Natural killer cell (primary cell): ENCODE results near the gene TMEM94. TPM values are rescaled to one million over a fixed set of nuclear protein-coding genes. Genes with fewer than 3 reads are reported as not detected.

ENCODE experiments used
- ATAC-seq, 3 donors: fragments of 150-1000 bp in 2 of 3; fragments of 200-7000 bp in 1 of 3; cut with Tn5 transposase; 1 replicate in 1 of 3; 2 replicates in 2 of 3; pipeline ENCODE4 v1.10.0; 2021; ENCODE audit warnings: mild to moderate bottlenecking in 2 of 3, moderate library complexity in 2 of 3
- DNase-seq, 2 donors: peaks; one replicate each; pipeline versions ENCODE4 v3.0.0 to v3.0.0-alpha.2; 2013 to 2021; ENCODE audit warnings: mixed read lengths in 1 of 2
- H3K27ac ChIP-seq: one replicate; pipeline ENCODE4 v1.5.1; 2013; ENCODE audit warnings: mild to moderate bottlenecking, low read length
- H3K27me3 ChIP-seq: one replicate; pipeline ENCODE4 v1.6.1; 2013; ENCODE audit warnings: low read length; ENCODE audit not compliant: control insufficient read depth, insufficient read depth
- H3K36me3 ChIP-seq: one replicate; pipeline ENCODE4 v1.6.1; 2013; ENCODE audit warnings: low read length; ENCODE audit not compliant: control insufficient read depth, insufficient read depth
- H3K4me1 ChIP-seq: one replicate; pipeline ENCODE4 v1.6.1; 2013; ENCODE audit warnings: low read length; ENCODE audit not compliant: control insufficient read depth, insufficient read depth
- H3K4me3 ChIP-seq: one replicate; pipeline ENCODE4 v1.5.1; 2013; ENCODE audit warnings: low read length
- H3K9me3 ChIP-seq: one replicate; pipeline ENCODE4 v1.6.1; 2013; ENCODE audit warnings: low read length; ENCODE audit not compliant: control insufficient read depth, insufficient read depth
- H3K27ac Mint-ChIP-seq, 2 donors: one replicate each; pipeline ENCODE4 v1.8.0; 2022; ENCODE audit warnings: mild to moderate bottlenecking in 2 of 2, mixed read lengths in 2 of 2, moderate library complexity in 1 of 2
- H3K27me3 Mint-ChIP-seq, 2 donors: one replicate each; pipeline ENCODE4 v1.8.0; 2022; ENCODE audit warnings: low read depth in 2 of 2, mixed read lengths in 2 of 2
- H3K36me3 Mint-ChIP-seq: one replicate; pipeline ENCODE4 v1.8.0; 2022; ENCODE audit warnings: mixed read lengths
- H3K4me1 Mint-ChIP-seq, 2 donors: one replicate each; pipeline ENCODE4 v1.8.0; 2022; ENCODE audit warnings: mixed read lengths in 2 of 2
- H3K4me3 Mint-ChIP-seq: one replicate; pipeline ENCODE4 v1.8.0; 2022; ENCODE audit warnings: mild to moderate bottlenecking, moderate library complexity, mixed read lengths
- H3K9me3 Mint-ChIP-seq, 2 donors: one replicate each; pipeline ENCODE4 v1.8.0; 2022; ENCODE audit warnings: mixed read lengths in 2 of 2
- WGBS: methylation state at CpG from one replicate; pipeline ENCODE4 v1.1.7; 2013; ENCODE audit warnings: missing lambda C conversion rate; ENCODE audit not compliant: insufficient coverage; 5-methylcytosine and 5-hydroxymethylcytosine counted together
- intact Hi-C: fragments of 100-400 bp; cut with micrococcal nuclease; formaldehyde crosslinking; loops from one replicate; pipeline ENCODE4 v1.14.2; 2022
- total RNA-seq, 4 donors: library from RNA; stranded (reverse); fragments of 120-200 nt in 1 of 4; gene quantifications; one replicate each; pipeline versions ENCODE4 v1.2.3 to v1.2.4, GENCODE V29; 2013 to 2022
- TF ChIP-seq, protein P1 (sequence below): fragments of 200-600 bp; IDR thresholded peaks from one replicate; pipeline ENCODE4 v1.8.0; 2022; ENCODE audit warnings: antibody characterized with exemption

The TMEM94 gene
- total RNA-seq, 3 donors from 2014 or later (not counting 1 experiment from before 2014, with no cell fraction given) = 84.4 to 142 (median 104) TPM

DNA sequence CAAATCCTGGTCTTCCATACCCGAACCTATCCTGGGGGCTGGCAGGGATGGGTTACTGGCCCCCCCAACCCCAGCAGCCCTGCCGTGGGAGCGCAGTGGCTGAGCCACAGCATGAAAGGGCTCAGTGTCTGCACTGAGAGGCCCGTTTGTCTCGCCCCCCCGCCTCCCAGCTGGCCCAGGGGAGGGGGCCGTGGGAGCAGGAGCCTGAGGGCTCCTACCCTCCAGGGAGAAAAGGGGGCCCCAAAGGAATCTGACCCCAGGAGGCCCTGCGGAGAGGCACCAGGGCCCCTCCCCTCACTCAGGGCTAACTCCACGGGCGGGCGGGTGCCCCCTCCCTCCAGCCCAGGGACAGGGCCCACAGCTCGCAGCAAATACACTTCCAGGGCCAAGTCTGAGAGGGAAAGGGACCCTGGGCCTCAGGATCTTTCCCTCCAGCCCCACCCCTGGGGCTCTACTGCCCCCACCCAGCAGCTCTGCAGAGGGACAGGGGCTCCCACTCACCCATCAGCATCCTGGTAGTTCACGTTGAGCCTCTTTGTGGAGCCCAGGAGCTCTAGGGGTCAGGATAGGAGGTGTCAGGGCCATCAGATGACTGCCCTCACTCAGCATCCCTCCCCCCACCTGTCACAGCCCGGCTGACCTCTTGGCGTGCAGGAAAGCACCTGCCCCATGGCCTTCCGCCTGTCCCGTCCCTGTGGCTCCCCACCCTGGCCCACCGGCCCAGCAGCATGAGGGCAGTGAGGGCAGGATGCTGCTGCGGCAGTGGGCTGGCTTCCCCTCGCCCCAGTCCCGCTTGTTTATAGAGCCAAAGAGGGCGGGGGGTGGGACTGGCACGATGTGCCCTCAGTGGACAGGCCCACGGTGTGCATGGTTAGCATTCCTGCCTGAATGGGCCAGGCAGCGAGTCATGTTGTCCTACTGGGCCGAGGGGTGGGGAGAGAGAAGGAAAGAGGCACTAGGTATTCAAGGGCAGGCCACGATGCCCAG is 51.6 kb downstream of the TMEM94 start:
- H3K4me1 Mint-ChIP-seq = peaks cover 0 to 9% of the 10 kb centered on the region in 2 donors
- intact Hi-C loops = no loop called here
- H3K27ac ChIP-seq = no peak overlapping the region
- H3K36me3 ChIP-seq = no peaks in the 10 kb centered on the region
- no peaks in the 10 kb centered on the region for H3K9me3 Mint-ChIP-seq
- TF ChIP-seq, protein P1, sequence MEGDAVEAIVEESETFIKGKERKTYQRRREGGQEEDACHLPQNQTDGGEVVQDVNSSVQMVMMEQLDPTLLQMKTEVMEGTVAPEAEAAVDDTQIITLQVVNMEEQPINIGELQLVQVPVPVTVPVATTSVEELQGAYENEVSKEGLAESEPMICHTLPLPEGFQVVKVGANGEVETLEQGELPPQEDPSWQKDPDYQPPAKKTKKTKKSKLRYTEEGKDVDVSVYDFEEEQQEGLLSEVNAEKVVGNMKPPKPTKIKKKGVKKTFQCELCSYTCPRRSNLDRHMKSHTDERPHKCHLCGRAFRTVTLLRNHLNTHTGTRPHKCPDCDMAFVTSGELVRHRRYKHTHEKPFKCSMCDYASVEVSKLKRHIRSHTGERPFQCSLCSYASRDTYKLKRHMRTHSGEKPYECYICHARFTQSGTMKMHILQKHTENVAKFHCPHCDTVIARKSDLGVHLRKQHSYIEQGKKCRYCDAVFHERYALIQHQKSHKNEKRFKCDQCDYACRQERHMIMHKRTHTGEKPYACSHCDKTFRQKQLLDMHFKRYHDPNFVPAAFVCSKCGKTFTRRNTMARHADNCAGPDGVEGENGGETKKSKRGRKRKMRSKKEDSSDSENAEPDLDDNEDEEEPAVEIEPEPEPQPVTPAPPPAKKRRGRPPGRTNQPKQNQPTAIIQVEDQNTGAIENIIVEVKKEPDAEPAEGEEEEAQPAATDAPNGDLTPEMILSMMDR = no peak
- no peaks in the 10 kb centered on the region for H3K36me3 Mint-ChIP-seq
- no peak overlapping the region for H3K4me3 ChIP-seq
- no peak overlapping the region for H3K27ac Mint-ChIP-seq
- peaks cover 21% of the 10 kb centered on the region for H3K4me1 ChIP-seq
- H3K27me3 Mint-ChIP-seq = no peaks in the 10 kb centered on the region
- no peak overlapping the region for H3K4me3 Mint-ChIP-seq
- ATAC-seq (no peak), DNase-seq (no peak)
- no peaks in the 10 kb centered on the region for H3K27me3 ChIP-seq
- 87% methylated on average over 27 of the region's 27 CpGs for WGBS
- no peaks in the 10 kb centered on the region for H3K9me3 ChIP-seq

- Histone ChIP-seq H3K36me3 (no peaks in the 10 kb centered on the region), H3K27ac (no peak overlapping the region), H3K4me1 (peaks cover 12% of the 10 kb centered on the region), H3K4me3 (no peak overlapping the region), H3K27me3 (no peaks in the 10 kb centered on the region), H3K9me3 (no peaks in the 10 kb centered on the region)
- H3K27ac Mint-ChIP-seq = no peak overlapping the region
- H3K27me3 Mint-ChIP-seq = no peaks in the 10 kb centered on the region
- no peaks in the 10 kb centered on the region for H3K9me3 Mint-ChIP-seq
- 93% methylated on average over 5 of the region's 5 CpGs for whole genome bisulfite sequencing
- TF ChIP-seq, protein P1 = no peak
- H3K4me3 Mint-ChIP-seq = no peak overlapping the region
- peaks cover 0 to 8% of the 10 kb centered on the region in 2 donors for H3K4me1 Mint-ChIP-seq
- no peaks in the 10 kb centered on the region for H3K36me3 Mint-ChIP-seq
- DNase-seq (no peak), ATAC-seq (no peak)
- intact Hi-C loops = no loop called here
Observed at GRCh38 chr17:75508931-75509361, 52.5 kb downstream of the TMEM94 start.

DNA sequence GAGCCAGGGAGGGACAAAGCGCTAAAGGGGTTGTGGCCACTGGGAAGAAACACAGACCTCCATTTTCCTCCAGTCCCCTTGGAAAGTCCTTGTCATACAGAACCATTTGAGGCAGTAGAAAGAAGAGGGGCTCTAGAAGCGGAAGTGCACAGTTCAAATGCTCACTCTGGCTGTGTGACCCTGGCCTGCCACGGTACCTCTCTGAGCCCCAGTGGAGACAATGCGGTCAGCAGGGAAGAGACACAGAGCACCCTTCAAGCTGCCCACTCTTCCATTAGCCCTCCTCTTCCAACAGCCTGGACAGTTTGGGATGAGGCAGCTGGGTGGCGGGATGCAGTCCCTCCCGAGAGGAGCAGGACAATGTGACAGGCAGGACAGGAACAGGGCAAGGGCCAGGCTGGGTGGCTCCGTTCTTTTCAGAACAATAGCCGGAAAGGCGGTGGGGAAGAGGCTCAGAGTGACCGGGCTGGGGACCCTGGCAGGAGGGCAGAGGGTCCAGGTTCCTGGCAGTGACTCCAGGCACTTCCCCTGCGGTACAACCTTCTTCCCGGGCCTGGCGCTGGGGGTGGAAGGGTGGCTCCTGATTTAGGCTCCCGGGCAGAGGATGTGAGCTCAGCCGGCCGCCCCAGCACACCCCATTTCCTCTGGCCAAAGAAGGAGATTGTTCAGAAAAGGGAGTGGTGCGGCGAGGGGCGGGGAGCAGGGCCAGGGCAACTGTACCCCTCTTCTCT is 53.3 kb downstream of the TMEM94 start:
- peaks cover 5% of the 10 kb centered on the region for H3K4me1 ChIP-seq
- intact Hi-C loops = no loop called here
- Mint-ChIP-seq H3K36me3 (no peaks in the 10 kb centered on the region), H3K27me3 (no peaks in the 10 kb centered on the region), H3K9me3 (no peaks in the 10 kb centered on the region), H3K27ac (no peak overlapping the region), H3K4me1 (peaks cover 0 to under 1% of the 10 kb centered on the region in 2 donors), H3K4me3 (no peak overlapping the region)
- H3K36me3 ChIP-seq = no peaks in the 10 kb centered on the region
- no peaks in the 10 kb centered on the region for H3K9me3 ChIP-seq
- no peak for ATAC-seq
- no peak overlapping the region for H3K4me3 ChIP-seq
- no peak overlapping the region for H3K27ac ChIP-seq
- 93% methylated on average over 19 of the region's 19 CpGs for WGBS
- no peaks in the 10 kb centered on the region for H3K27me3 ChIP-seq
- TF ChIP-seq, protein P1 = no peak
- DNase-seq = no peak
